Upper lobe of right lung (tissue), 1 donor: ENCODE results near the gene PELI2. TPM values are rescaled to one million over a fixed set of nuclear protein-coding genes. Genes with fewer than 3 reads are reported as not detected.

Experiments
- ATAC-seq: fragments of 200-7000 bp; cut with Tn5 transposase; one replicate; pipeline ENCODE4 v1.9.1; 2020; ENCODE audit warnings: mild to moderate bottlenecking, moderate library complexity
- DNase-seq: peaks from one replicate; pipeline ENCODE4 v3.0.0-alpha.2; 2020
- H3K27ac ChIP-seq: fragments of 200-600 bp; one replicate; pipeline ENCODE4 v1.8.0; 2022
- H3K27me3 ChIP-seq: fragments of 200-600 bp; one replicate; pipeline ENCODE4 v1.8.0; 2022; ENCODE audit warnings: mild to moderate bottlenecking
- H3K36me3 ChIP-seq: fragments of 200-600 bp; one replicate; pipeline ENCODE4 v1.8.0; 2022
- H3K4me1 ChIP-seq: fragments of 200-600 bp; one replicate; pipeline ENCODE4 v1.8.0; 2022
- H3K4me3 ChIP-seq: fragments of 200-600 bp; one replicate; pipeline ENCODE4 v1.8.0; 2022; ENCODE audit warnings: mild to moderate bottlenecking
- H3K9me3 ChIP-seq: fragments of 200-600 bp; one replicate; pipeline ENCODE4 v1.8.0; 2022
- CTCF ChIP-seq: fragments of 200-600 bp; IDR thresholded peaks from one replicate; pipeline ENCODE4 v1.8.0; 2022; ENCODE audit warnings: antibody characterized with exemption
- intact Hi-C: fragments of 100-400 bp; cut with DNase I; formaldehyde crosslinking; loops from one replicate; pipeline ENCODE4 v1.11.0; 2022
- total RNA-seq: library from RNA; stranded (reverse); fragmentation: NEBNext Ultra II Directional; extraction: Animal tissue kit (Norgen Biotek cat#: 25700); gene quantifications from one replicate; pipeline ENCODE4 v1.2.1, GENCODE V29; 2021
- donor health status: DM: no; HTN: yes; CAD: no; lungs with severe emphysema.

Gene PELI2
- total RNA-seq, 1 donor from 2014 or later: 25.7 TPM

- H3K9me3 ChIP-seq: no peaks in the 10 kb centered on the region
- no peak for TF ChIP-seq CTCF
- H3K27ac ChIP-seq: no peak overlapping the region
- H3K4me1 ChIP-seq: peaks cover 41% of the 10 kb centered on the region
- DNase-seq (no peak), ATAC-seq (no peak)
- no peak overlapping the region for H3K4me3 ChIP-seq
- no peaks in the 10 kb centered on the region for H3K27me3 ChIP-seq
- H3K36me3 ChIP-seq: no peaks in the 10 kb centered on the region
- intact Hi-C loops: no loop called here
Measured at GRCh38 chr14:56221382-56222128, 103.3 kb downstream of the PELI2 start.

GRCh38 chr14:56224229-56224628 lies 106.0 kb downstream of the PELI2 start:
- DNase-seq: no peak
- Histone ChIP-seq H3K4me1 (peaks cover 19% of the 10 kb centered on the region), H3K36me3 (no peaks in the 10 kb centered on the region), H3K4me3 (no peak overlapping the region), H3K9me3 (no peaks in the 10 kb centered on the region), H3K27ac (no peak overlapping the region), H3K27me3 (no peaks in the 10 kb centered on the region)
- intact Hi-C loops: no loop called here
- ATAC-seq: no peak
- no peak for TF ChIP-seq CTCF

- Histone ChIP-seq H3K27me3 (no peaks in the 10 kb centered on the region), H3K9me3 (no peaks in the 10 kb centered on the region), H3K4me1 (peaks cover 12% of the 10 kb centered on the region), H3K4me3 (no peak overlapping the region), H3K36me3 (no peaks in the 10 kb centered on the region), H3K27ac (no peak overlapping the region)
- no peak for TF ChIP-seq CTCF
- DNase-seq: no peak
- intact Hi-C loops: no loop called here
- ATAC-seq: no peak
Measured at GRCh38 chr14:56224691-56225681, 106.8 kb downstream of the PELI2 start.

GRCh38 chr14:56235388-56235787 lies 117.2 kb downstream of the PELI2 start:
- H3K4me3 ChIP-seq: no peak overlapping the region
- DNase-seq (no peak), ATAC-seq (no peak)
- H3K36me3 ChIP-seq: no peaks in the 10 kb centered on the region
- TF ChIP-seq CTCF: no peak
- no peaks in the 10 kb centered on the region for H3K9me3 ChIP-seq
- no peaks in the 10 kb centered on the region for H3K27me3 ChIP-seq
- no peaks in the 10 kb centered on the region for H3K4me1 ChIP-seq
- intact Hi-C loops: no loop called here
- H3K27ac ChIP-seq: no peak overlapping the region

GRCh38 chr14:56237398-56237797 lies 119.2 kb downstream of the PELI2 start:
- intact Hi-C loops: no loop called here
- no peak overlapping the region for H3K27ac ChIP-seq
- no peak for TF ChIP-seq CTCF
- no peaks in the 10 kb centered on the region for H3K9me3 ChIP-seq
- DNase-seq: no peak
- no peaks in the 10 kb centered on the region for H3K4me1 ChIP-seq
- H3K4me3 ChIP-seq: no peak overlapping the region
- no peaks in the 10 kb centered on the region for H3K36me3 ChIP-seq
- ATAC-seq: no peak
- no peaks in the 10 kb centered on the region for H3K27me3 ChIP-seq
